ENCODE measurements around the gene C5orf24. TPM values are rescaled to one million over a fixed set of nuclear protein-coding genes. Genes with fewer than 3 reads are reported as not detected.
A peak's percentile ranks its signal among the peaks of the same experiment; 100 is the strongest.

Gene C5orf24
- total RNA-seq, 2 experiments from 2014 or later = 32.4 to 37.0 TPM

GRCh38 chr5:134902071-134902801 lies 56.5 kb downstream of the C5orf24 start:
- Mint-ChIP-seq H3K4me1 (peaks cover 11% of the 10 kb centered on the region), H3K27ac (peak overlapping the region; percentile 67), H3K36me3 (peaks cover 6% of the 10 kb centered on the region), H3K9me3 (no peaks in the 10 kb centered on the region), H3K27me3 (no peaks in the 10 kb centered on the region), H3K4me3 (no peak overlapping the region)
- DNase-seq (no peak), ATAC-seq (ENCODE audit: low read depth) (no peak)
- POLR2A ChIA-PET = interaction anchor here (0.6 to 1.9 kb wide), 2 partner anchors 12 to 28 kb away, joined by 3 to 6 read pairs; partner anchors contain the start of gene TXNDC15

- H3K4me3 Mint-ChIP-seq = peak within 1 kb of the TSS; percentile 99
- DNase-seq (peak; percentile 97), ATAC-seq (ENCODE audit: low read depth) (peak; percentile 89)
- POLR2A ChIA-PET = interaction anchor here (0.7 to 2.5 kb wide), 20 partner anchors 8 to 679 kb away, joined by 3 to 32 read pairs (median 4); partner anchors contain the start of genes C5orf24, CAMLG, DDX46 and PPP2CA
- peaks cover 13% of the 10 kb centered on the region for H3K4me1 Mint-ChIP-seq
- H3K36me3 Mint-ChIP-seq = peaks cover 12% of the 10 kb centered on the region
- peak within 1 kb of the TSS; percentile 100 for H3K27ac Mint-ChIP-seq
- no peaks in the 10 kb centered on the region for H3K27me3 Mint-ChIP-seq
- H3K9me3 Mint-ChIP-seq = no peaks in the 10 kb centered on the region
These were observed 59.0 kb downstream of the C5orf24 start, which contains the start of gene PCBD2 for GRCh38 chr5:134904610-134905245. Gene PCBD2, plus strand, starts transcription at chr5:134905131. Its CDS starts 9 bp downstream, at chr5:134905140.

GRCh38 chr5:134905246-134905996 lies 59.7 kb downstream of the C5orf24 start:
- POLR2A ChIA-PET = interaction anchor here (0.6 to 2.5 kb wide), 18 partner anchors 8 to 533 kb away, joined by 3 to 32 read pairs (median 6); partner anchors contain the start of genes C5orf24, CAMLG, DDX46 and TXNDC15
- peaks cover 16% of the 10 kb centered on the region for H3K4me1 Mint-ChIP-seq
- peaks cover 8% of the 10 kb centered on the region for H3K36me3 Mint-ChIP-seq
- peak overlapping the region; percentile 99 for H3K4me3 Mint-ChIP-seq
- peak; percentile 24 for ATAC-seq (ENCODE audit: low read depth)
- no peaks in the 10 kb centered on the region for H3K9me3 Mint-ChIP-seq
- H3K27ac Mint-ChIP-seq = peak overlapping the region; percentile 100
- peak; percentile 48 for DNase-seq
- H3K27me3 Mint-ChIP-seq = no peaks in the 10 kb centered on the region

- no peak for DNase-seq
- ATAC-seq (ENCODE audit: low read depth) = no peak
- no peaks in the 10 kb centered on the region for H3K27me3 Mint-ChIP-seq
- H3K36me3 Mint-ChIP-seq = peaks cover 8% of the 10 kb centered on the region
- peaks cover 18% of the 10 kb centered on the region for H3K4me1 Mint-ChIP-seq
- H3K9me3 Mint-ChIP-seq = no peaks in the 10 kb centered on the region
- peak overlapping the region; percentile 82 for H3K27ac Mint-ChIP-seq
- POLR2A ChIA-PET = interaction anchor here (1.0 kb wide), 1 partner anchor 61 kb away, joined by 9 read pairs; the partner anchor contains the start of gene C5orf24
- H3K4me3 Mint-ChIP-seq = peak overlapping the region; percentile 66
These were observed 61.0 kb downstream of the C5orf24 start for GRCh38 chr5:134906811-134907210.

Other genes starting within 250 kb of the C5orf24 start
- gene SAR1B, start 213.1 kb upstream of the C5orf24 start, total RNA-seq = 10 to 100 TPM; 42.8 to 48.2 TPM
- 10 to 100 TPM; 20.5 to 20.6 TPM for gene SEC24A, start 197.2 kb upstream of the C5orf24 start, total RNA-seq
- 10 to 100 TPM; 24.4 to 24.7 TPM for gene CAMLG, start 107.4 kb upstream of the C5orf24 start, total RNA-seq
- 10 to 100 TPM; 72.7 to 76.5 TPM for gene DDX46, start 87.2 kb upstream of the C5orf24 start, total RNA-seq
- gene TXNDC15, start 28.4 kb downstream of the C5orf24 start, total RNA-seq = 10 to 100 TPM; 37.7 to 41.1 TPM
- 10 to 100 TPM; 14.4 to 15.2 TPM for gene PCBD2, start 59.2 kb downstream of the C5orf24 start, total RNA-seq
- gene CATSPER3, start 121.9 kb downstream of the C5orf24 start, total RNA-seq = under 1 TPM; 0.40 to 0.44 TPM
- gene PITX1, start 188.3 kb downstream of the C5orf24 start, total RNA-seq = not detected

Data from activated naive CD8-positive, alpha-beta T cell treated with anti-CD3 and anti-CD28 coated beads, Interleukin-2, amount 10 ng/mL, durations not matched to agents 7 days and 5 days (primary cell).